CD4-positive, alpha-beta T cell treated with Interleukin-21 for 1 hour (primary cell): ENCODE measurements around the gene CDC42EP4.
"Not testable (repeated sequence)": the region's sequence is repeated elsewhere in the genome, so short reads cannot be mapped to it uniquely, and the experiment has no call there.

ENCODE experiments used
- DNase-seq: peaks from one replicate; pipeline ENCODE4 v3.0.0-alpha.2; 2020

The CDC42EP4 gene

DNA sequence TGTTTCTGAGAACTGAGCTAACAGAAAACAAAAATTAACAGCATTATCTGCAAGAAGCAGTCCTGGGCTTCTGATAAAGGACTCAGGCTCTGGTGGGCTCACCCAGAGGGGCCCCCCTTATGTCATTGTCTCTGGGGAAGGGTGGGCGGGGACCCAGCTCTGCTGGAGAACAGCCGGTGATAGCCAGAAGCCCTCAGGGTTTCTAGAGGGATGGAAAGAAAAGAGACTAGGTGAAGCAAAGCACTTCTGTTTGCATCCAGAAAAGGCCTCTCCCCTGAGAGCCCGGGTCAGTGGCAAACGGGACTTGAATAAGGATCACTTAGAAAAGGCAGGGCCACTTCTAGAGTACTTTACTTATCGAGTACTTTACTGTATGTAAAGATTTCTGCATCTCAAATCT is 7.0 kb upstream of the CDC42EP4 start:
- DNase-seq, result no peak

DNA sequence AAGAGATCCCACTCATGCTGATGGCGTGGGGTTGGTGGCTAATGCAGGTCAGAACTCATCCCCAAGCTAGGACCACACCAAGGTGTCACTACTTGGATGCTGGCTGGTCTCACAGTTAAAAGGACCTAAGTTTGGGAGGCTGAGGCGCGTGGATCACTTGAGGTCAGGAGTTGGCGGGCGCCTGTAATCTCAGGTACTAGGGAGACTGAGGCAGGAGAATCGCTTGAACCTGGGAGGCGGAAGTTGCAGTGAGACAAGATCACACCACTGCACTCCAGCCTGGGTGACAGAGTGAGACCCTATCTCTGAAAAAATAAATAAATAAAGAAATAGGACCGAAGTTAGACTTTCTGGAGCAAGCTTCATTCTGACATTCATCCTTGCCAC is 6.6 kb upstream of the CDC42EP4 start:
- no peak for DNase-seq

DNA sequence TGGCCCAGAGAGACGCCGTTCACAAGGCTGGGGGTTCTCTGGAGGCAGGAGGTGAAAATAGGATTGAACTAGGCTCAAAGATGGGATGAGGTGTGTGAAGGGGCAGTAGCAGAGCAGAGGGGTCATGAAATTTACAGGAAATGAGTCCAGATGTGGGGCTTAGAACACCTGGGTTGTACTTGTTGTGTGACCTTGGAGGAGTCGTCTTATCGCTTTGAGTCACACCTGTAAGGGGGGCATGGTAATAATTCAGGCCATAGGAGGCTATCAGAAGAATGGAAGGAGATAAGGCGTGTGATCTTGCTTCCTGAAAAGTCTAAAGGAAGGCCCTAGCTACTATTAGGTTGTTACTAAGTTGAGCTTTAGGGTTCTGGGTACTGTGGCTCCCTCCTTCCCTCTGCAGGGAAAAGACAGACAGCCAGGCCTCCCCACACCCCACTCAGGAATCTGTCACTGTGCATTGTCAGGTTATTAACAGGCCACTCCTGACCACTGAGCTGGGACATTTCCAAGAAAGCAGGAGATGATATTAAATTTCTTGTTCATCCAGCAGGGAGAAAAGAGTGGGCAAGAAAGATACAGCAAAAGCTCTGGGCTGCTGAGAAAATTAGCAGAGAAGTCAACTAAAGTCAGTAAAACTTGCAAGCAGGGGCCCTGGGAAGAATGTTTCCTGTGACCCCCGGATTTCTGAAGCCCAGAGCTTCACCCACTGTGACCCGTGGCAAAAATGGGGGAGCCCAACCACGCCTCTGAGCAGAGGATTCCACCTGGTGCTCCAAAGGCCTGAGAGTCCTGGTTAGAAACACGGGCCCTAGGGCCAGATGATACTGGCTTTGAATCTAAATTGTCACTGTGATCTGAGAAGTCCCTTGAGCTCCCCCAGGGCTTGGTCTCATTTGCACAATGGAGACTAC is 6.0 kb upstream of the CDC42EP4 start:
- no peak for DNase-seq

DNA sequence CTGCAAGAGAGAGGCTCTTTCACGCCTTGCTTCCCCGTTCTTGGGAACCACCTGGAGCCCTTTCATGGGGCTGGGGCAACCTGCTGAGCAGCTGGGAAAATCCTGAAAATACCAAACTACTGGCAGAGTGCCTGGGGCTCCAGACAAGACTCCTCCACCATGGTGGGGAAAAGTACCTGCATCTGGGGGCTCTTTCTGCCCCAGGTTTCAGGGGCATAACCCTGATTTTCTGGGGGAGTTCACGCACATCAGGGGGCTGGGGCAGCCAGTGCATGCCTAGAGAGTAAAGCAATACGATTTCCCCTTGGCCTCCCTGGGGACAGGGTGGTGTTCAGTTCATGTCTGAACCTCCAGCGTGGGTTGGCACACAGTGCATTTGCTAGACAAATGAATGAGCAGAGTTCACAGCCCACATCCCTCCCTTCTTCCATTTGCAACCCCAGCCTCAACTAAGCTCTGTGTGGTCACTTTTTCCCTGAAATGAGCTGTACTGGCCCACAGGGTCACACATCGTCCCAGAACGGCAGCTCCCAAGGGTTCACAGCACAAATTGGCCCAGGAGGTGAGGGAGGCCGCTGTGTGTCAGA is 5.2 kb upstream of the CDC42EP4 start:
- no peak for DNase-seq

DNA sequence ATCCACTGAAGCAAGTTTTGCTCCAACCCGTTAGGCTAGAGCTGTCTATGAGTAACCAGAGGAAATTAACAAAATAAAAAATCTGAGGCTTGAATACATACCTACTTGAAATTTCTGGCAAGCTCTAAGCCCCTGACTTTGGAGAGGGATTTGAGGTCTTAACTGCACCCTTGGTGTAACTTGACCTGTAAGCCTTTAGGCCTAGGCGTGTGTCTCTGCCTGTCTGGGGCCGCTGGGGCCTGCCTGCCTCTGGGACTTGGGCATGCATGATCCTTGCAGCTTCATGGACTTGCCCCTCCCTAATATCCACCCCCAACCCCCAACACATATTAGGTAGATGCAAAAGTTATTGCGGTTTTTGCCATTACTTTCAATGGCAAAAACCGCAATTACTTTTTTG is 3.7 kb upstream of the CDC42EP4 start:
- DNase-seq, result no peak

DNA sequence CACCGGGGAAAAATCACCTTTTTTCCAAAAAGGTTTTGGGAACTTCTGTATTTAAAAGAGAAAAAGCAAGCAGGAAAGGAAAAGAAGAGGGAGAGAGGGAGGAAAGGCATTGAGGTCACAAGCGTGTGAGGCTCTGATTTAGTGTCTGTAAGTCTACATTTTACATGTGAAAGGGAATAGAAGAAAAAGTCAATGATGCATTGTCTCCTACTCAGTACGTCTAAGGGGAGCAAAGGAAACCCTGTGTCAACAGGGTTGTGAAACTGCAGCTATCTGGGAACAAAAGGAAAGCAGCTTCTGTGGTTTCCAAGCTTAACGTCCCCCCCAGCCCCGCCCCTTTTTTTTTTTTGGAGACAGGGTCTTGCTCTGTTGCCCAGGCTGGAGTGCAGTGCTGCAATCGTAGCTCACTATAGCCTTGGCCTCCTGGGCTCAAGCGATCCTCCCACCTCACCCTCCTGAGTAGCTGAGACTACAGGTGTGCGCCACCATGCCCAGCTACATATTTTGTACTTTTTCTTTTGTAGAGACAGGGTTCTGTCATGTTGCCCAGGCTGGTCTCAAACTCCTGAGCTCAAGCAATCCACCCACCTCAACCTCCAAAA is 1.8 kb upstream of the CDC42EP4 start:
- DNase-seq, result no peak

DNA sequence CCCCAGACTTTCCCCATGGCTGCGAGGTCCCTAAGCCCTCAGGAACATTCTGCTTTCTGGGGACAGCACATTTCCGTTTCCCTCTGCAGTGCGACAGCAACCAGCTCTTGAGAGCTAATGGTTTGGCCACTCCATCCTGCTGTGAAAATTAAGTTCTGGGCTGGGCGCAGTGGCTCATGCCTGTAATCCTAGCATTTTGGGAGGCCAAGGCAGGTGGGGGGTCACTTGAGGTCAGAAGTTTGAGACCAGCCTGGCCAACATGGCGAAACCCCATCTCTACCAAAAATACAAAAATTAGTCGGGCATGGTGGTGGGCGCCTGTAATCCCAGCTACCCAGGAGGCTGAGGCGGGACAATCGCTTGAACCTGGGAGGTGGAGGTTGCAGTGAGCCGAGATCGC is 1.1 kb upstream of the CDC42EP4 start:
- not testable (repeated sequence) for DNase-seq

DNA sequence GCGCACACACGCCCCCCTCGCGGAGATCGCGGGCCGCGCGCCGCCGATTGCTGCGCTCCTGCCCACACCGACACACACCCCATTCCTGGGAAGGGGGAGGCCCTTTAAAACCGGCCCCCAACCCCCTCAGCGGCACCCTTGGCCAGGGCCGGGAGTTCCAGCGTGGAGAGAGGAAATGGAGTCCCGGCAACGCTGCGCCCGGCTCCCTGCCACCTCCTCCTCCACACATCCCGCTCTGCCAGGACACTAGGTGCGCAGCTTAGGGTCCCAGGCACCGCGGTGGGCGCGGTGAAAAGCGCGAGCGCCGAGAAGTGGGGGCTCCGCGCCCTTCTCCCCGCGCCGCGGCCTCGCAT is 397 bp downstream of the CDC42EP4 start:
- no peak for DNase-seq

DNA sequence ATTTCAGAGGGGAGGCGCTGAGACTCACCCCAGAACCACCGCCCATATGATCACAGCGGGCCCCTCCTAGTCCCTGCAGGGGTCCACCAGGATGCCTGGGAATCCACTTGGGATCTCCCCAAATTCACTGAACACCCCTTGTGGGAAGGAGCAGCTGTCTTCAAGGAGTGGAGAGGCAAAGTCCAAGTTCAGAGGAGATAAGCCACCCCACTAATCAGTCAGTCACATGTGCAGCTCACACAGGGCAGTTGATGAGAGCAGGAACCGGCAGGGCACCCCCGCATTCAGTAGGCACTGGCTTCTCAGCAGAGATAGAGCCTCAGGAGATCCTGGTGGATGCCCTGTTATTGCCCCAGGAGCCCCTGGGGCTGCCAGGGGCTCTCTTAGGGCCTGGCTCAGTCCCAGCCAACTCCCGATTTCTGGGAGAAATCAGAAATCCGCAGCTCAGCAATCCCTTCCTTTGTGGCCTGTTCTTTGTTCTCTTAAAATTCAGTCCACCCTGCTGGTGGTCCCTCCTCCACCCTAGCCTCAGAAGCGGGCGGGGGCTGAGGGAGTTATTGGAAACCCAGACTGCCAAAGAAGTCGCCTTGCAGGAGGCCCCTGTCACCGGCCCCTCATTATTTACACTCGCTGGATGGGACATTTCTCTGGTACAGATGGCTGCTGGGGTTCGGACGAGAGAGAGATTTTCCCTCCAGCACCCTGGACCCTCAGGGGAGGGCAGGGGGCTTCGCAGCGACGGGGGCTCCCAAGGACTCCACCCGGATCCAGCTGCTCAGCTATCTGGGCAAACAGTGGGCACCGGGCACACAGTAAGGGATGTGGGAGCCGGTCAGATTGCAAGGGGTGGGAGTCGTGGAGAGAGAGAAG is 1.8 kb downstream of the CDC42EP4 start:
- DNase-seq, result no peak

DNA sequence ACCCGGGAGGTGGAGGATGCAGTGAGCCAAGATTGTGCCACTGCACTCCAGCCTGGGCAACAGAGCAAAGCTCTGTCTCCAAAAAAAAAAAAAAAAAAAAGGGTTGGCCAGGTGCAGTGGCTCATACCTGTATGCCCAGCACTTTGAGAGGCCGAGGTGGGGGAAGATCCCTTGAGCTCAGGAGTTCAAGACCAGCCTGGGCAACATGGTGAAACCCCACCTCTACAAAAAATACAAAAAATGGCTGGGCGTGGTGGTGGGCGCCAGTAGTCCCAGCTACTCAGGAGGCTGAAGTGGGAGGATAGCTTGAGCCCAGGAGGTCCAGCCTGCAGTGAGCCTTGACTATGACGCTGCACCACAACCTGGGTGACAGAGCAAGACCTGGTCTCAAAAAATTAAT is 2.8 kb downstream of the CDC42EP4 start:
- not testable (repeated sequence) for DNase-seq

DNA sequence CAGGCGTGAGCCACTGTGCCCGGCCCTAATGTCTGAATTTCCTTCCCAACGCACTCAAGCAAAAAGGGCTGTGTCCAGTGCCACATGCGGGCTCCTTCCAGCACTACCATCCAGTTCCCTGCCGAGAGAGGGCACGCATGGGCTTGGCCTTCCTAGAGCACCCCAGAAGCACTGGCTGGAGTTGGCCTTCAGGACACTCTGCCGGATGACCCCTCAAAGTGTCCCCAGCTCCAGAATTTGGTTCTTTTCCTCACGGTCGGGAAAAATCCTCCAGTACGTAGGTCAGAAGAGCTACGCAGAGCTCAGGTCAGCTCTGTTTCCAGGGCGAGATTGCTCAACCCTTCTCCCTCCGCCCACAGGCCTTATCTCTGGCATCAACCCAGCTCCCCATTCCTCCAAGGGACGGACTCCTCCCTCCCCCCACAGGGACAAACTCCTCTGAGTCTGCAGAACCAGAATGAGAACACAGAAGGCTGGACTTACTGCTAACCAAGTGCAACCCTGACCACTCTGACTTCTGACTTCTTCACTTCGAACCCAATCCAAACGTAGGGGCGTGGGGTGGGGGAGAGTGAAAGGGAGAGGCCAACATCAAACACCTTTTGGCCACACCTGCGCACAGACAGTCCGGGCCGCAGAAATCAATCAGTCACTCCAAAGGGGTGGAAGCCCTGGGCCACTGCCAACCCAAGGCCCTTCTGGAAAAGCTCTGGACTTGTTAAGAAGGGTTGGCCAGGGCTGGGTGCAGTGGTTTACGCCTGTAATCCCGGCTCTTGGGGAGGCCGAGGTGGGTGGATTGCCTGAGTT is 3.6 kb downstream of the CDC42EP4 start:
- no peak for DNase-seq

DNA sequence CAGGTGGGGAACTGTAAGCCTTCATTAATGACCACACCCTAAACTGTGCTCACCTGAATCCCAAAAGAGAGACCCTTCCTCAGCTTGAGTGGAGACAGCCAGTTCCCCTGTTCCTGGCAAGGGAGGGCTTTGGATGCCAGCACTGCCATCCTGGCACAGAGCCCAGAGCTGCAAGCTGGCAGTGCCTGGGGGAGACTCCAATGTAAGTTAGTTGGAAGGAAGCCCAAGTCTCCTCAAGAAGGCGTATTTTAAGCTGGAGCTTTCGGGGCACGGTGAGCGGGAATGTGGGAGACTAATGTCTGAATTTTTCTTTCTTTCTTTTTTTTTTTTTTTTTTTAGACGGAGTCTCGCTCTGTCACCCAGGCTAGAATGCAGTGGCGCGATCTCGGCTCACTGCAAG is 4.7 kb downstream of the CDC42EP4 start:
- DNase-seq, result no peak

DNA sequence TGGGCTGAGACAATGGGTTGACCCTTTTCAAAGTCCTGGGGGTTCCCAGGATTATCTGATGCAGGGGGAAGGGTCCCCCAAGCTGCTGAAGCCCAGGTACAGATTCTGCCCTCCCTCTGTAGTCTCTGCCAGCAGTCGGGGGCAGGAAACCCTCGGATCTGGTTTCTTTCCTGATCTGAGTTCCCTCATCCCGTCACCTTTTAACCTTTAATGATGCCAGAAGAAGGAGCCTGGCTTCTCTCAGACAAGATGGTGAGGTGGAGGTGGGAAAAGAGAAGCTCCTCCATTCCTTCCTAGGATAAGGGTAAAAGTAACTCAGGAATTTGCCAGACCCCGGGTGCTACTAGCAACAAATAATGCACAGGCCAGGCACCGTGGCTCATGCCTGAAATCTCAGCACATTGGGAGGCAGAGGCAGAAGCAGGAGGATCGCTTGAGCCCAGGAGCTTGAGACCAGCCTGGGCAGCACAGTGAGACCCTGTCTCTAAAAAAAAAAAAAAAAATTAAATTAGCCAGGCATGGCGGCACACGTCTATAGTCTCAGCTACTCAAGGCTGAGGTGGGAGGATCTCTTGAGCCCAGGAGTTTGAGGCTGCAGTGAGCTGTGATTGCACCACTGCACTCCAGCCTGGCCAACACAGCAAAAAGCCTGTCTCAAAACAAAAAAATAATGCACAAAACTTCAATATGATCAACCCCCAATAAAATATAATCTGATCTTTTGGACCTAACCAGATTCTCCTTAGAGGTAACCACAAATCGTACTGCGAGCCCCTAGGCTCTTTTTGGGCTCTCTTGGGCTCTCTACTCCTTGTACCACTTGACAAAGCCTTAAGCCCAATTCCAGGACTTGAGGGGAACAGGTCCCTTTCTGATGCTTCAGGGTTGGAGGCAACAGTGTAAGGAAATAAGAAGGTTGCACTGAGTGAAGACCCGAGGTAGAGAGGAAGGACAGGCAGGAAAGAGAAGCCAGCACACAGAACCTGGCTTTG is 5.7 kb downstream of the CDC42EP4 start:
- no peak for DNase-seq

DNA sequence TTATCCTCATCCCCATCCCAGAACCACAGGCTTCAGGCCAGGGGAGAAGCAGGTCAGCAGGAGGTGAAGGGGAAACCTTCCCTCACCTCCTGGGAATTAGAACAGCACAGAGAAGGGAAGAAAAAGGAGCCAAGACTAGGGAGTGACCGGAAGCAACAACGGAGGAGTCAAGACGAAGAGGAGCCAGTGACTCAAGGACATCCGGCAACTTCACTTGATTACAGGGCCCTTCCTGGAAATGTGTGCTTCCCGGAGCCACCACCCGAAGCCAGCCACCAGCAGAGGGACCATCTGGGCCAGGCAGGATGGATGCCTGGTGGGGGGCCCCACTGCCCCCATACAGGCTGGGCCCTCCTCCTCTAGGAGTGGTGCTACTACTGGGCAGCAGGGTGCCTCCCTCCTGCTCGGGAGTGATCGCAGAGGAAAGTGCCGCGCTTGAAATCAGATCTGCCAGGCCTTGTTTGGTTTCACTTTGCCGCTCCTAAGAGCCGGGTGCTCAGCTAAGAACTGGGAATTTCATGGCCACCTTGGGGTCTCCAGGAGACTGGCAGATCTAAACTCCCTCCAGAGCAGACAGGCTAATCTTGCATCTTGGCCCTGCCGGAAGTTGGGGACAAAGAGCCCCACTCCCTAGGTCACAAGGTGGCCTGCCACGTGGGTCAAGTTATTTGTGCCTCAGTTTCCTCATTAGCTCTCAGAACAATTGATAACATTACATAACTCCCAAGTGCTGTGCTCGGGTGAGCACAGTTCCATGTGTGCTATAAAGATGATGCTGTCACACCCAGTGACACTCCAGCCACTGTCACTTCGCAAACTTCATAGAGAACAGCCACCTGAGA is 6.6 kb downstream of the CDC42EP4 start:
- no peak for DNase-seq

DNA sequence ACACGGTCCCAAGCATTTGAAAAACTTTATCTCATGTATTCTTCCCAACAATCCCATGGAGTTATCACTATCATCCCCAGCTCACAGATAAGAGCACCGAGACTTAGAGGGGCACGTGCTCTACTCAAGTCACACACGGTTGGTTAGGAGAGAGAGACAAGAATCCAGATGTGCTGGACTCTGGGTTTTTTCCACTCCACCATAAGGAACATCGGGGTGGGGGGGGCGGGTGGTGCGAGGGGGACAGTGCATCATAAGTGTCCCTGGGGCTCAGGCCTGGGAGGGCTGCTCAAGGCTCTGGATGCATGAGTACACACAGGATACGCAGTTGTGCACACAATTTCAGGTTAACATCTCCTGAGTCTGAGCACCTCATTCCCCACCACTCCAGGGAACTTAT is 7.4 kb downstream of the CDC42EP4 start:
- DNase-seq, result no peak

DNA sequence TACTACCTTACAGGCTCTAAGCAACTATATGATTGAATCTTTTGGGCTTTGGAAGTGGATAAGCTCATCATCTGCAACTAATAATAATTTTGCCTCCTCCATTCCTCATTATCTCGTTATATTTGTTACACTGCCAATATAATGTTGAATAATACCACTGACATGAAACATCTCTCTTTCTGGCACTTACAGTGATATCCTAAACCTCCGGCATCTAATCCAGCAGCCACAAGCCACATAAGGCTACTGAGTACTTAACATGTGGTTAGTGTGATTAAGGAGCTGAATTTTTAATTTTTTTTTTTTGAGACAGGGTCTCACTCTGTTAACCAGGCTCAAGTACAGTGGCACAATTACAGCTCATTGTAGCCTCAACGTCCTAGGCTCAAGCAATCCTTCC is 9.6 kb downstream of the CDC42EP4 start:
- DNase-seq, result no peak

DNA sequence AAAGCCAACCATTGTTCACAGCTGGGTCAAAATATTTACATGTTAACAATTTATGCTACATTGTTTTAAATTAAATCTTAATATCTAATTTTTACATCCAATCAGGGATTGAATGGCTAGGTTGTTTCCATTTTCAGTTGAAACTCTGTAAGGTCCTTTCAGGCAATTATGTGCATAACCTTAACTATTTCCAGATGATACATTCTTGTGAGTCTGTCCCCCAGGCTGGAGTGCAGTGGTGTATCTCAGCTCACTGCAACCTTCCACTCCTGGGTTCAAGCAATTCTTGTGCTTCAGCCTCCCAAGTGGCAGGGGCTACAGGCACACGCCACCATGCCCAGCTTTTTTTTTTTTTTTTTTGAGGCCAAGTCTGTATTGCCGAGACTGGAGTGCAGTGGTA is 10.4 kb downstream of the CDC42EP4 start:
- no peak for DNase-seq

DNA sequence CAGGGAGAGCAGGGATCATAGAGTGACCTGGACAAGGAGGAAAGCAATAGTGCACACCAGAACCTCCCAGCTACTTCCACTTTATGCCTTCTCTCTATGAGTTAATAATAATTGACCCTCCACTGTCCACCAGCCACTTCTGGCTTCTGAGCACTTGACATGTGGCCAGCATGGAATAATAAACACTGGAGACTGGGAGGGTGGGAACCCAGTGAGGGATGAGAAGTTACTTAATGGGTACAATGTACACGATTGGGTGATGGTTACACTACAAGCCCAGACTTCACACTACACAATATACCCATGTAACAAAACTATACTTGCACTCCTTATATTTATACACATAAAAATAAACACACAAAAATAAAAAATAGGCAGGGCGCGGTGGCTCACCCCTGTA is 11.4 kb downstream of the CDC42EP4 start:
- DNase-seq, result no peak

DNA sequence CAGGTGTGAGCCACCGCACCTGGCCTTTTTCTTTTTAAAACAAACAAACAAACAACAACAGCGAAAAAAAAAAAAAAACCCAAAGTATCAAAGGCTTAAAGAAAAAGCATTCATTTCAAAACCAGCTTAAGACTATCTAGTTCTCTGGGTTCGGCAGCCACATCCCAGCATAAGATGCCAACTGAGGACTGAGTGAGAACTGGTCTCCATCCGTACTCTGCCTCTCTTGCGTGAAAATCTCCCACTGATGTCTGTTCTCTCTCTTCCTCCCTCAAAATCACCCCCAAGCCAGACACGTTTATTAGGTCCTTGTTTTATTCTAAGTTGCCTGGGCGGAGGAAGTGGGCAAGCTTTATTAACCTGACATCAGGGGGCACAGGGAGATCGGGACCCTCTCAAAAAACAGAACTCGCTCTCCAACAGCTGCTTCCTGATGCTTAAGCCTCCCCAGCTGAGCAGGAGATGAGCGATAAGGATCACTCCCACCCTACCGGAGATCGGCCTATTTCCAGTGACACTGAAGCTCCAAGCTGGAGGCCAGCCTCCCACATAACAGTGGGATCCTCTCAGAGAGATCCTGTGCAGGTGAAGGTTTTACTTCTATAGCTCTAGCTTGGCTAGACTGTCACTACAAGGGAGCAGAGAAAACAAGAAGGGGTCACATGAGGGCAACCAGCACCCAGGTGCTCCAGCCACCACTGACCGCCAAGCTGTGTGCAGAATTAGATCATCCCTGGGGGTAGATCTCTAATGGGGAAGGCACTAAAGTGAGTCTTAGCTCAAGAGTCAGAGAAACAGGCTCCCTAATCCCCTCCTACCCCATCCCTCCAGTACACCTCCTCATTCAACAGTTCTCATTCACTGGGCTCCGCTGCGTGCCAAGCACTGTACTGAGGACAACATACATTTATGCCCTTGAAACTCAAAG is 13.6 kb downstream of the CDC42EP4 start:
- no peak for DNase-seq
